Measurements from ENCODE around the gene CLCF1. TPM values are rescaled to one million over a fixed set of nuclear protein-coding genes. Genes with fewer than 3 reads are reported as not detected.
A peak's percentile ranks its signal among the peaks of the same experiment; 100 is the strongest.

Gene CLCF1
- total and polyA plus RNA-seq, 10 of the 15 experiments (the other 5 are each of a cell fraction or from before 2014, with no cell fraction given): 0.16 to 2.1 (median 0.63) TPM; not detected in 1

GRCh38 chr11:67404515-67405195, 31.3 kb upstream of the CLCF1 start (continued):
- TF ChIP-seq E2F4 (IDR thresholded peaks at IDR 0.05; ENCODE audit: low read depth, low read length) (no peak), RAD21 (IDR thresholded peaks at IDR 0.05; ENCODE audit: insufficient read depth, low read depth, low read length) (no peak), KDM1A (IDR thresholded peaks at IDR 0.05; ENCODE audit: borderline replicate concordance) (no peak), HDAC2 (IDR thresholded peaks at IDR 0.05) (no peak), ATF2 (IDR thresholded peaks at IDR 0.05; ENCODE audit: low read length) (no peak), PAX8 (IDR thresholded peaks at IDR 0.05) (no peak), FOXM1 (IDR thresholded peaks at IDR 0.05; ENCODE audit: low read depth, low read length) (no peak), ZNF687 (IDR thresholded peaks at IDR 0.05) (peak; percentile 59), TCF12 (IDR thresholded peaks at IDR 0.05; ENCODE audit: low read depth, low read length) (no peak), BMI1 (IDR thresholded peaks at IDR 0.05; ENCODE audit: borderline replicate concordance) (no peak), GABPA (IDR thresholded peaks at IDR 0.05; ENCODE audit: low read depth) (no peak), SIN3A (IDR thresholded peaks at IDR 0.05; ENCODE audit: low read depth, low read length) (no peak), ELK1 (IDR thresholded peaks at IDR 0.05; ENCODE audit: low read depth, low read length) (no peak), IKZF2 (IDR thresholded peaks at IDR 0.05) (peak; percentile 55 to 71; a peak in 2 of 4 replicates), RFX5 (IDR thresholded peaks at IDR 0.05; ENCODE audit: low read depth, low read length) (no peak), KAT2A (conservative IDR thresholded peaks at IDR 0.05; ENCODE audit: control insufficient read depth, low read depth, low read length) (no peak)
